Measurements from ENCODE around the gene FAM209B.
"Not testable (repeated sequence)": the region's sequence is repeated elsewhere in the genome, so short reads cannot be mapped to it uniquely, and the experiment has no call there.

FAM209B gene

GRCh38 chr20:56540415-56540814 is 7.4 kb downstream of the FAM209B start:
- DNase-seq (ENCODE audit: low read depth, low spot score) = no peak

- no peak for DNase-seq (ENCODE audit: low read depth, low spot score)
Observed at GRCh38 chr20:56542489-56543030, 9.5 kb downstream of the FAM209B start.

GRCh38 chr20:56551571-56551970 is 18.5 kb downstream of the FAM209B start:
- DNase-seq (ENCODE audit: low read depth, low spot score) = no peak

GRCh38 chr20:56552911-56553629 is 20.0 kb downstream of the FAM209B start:
- DNase-seq (ENCODE audit: low read depth, low spot score) = no peak

- no peak for DNase-seq (ENCODE audit: low read depth, low spot score)
Observed at GRCh38 chr20:56554869-56555268, 21.8 kb downstream of the FAM209B start.

- DNase-seq (ENCODE audit: low read depth, low spot score) = no peak
Observed at GRCh38 chr20:56558968-56559367, 25.9 kb downstream of the FAM209B start.

GRCh38 chr20:56564526-56564925 is 31.5 kb downstream of the FAM209B start:
- not testable (repeated sequence) for DNase-seq (ENCODE audit: low read depth, low spot score)

GRCh38 chr20:56565511-56565910 is 32.5 kb downstream of the FAM209B start:
- no peak for DNase-seq (ENCODE audit: low read depth, low spot score)

- no peak for DNase-seq (ENCODE audit: low read depth, low spot score)
Observed at GRCh38 chr20:56566621-56567020, 33.6 kb downstream of the FAM209B start.

- no peak for DNase-seq (ENCODE audit: low read depth, low spot score)
Observed at GRCh38 chr20:56570832-56571231, 37.8 kb downstream of the FAM209B start.

- DNase-seq (ENCODE audit: low read depth, low spot score) = no peak
Observed at GRCh38 chr20:56572172-56572571, 39.1 kb downstream of the FAM209B start.

GRCh38 chr20:56573986-56574385 is 40.9 kb downstream of the FAM209B start:
- DNase-seq (ENCODE audit: low read depth, low spot score) = no peak

- no peak for DNase-seq (ENCODE audit: low read depth, low spot score)
Observed at GRCh38 chr20:56574531-56575142, 41.6 kb downstream of the FAM209B start.

GRCh38 chr20:56575157-56575556 is 42.1 kb downstream of the FAM209B start:
- DNase-seq (ENCODE audit: low read depth, low spot score) = no peak

GRCh38 chr20:56575961-56576360 is 42.9 kb downstream of the FAM209B start:
- no peak for DNase-seq (ENCODE audit: low read depth, low spot score)

GRCh38 chr20:56579301-56579710 is 46.3 kb downstream of the FAM209B start:
- DNase-seq (ENCODE audit: low read depth, low spot score) = no peak

- DNase-seq (ENCODE audit: low read depth, low spot score) = no peak
Observed at GRCh38 chr20:56580226-56580625, 47.2 kb downstream of the FAM209B start.

- DNase-seq (ENCODE audit: low read depth, low spot score) = no peak
Observed at GRCh38 chr20:56581701-56582100, 48.7 kb downstream of the FAM209B start.

GRCh38 chr20:56582542-56582941 is 49.5 kb downstream of the FAM209B start:
- no peak for DNase-seq (ENCODE audit: low read depth, low spot score)

- no peak for DNase-seq (ENCODE audit: low read depth, low spot score)
Observed at GRCh38 chr20:56584916-56585315, 51.9 kb downstream of the FAM209B start.

Measured in activated CD4-positive, CD25-positive, alpha-beta regulatory T cell treated with anti-CD3 and anti-CD28 coated beads, Interleukin-2, amount 50 U/mL, for 16 hours (primary cell).